Pancreas (tissue), 10 donors: ENCODE results near the gene CTDSPL. TPM values are rescaled to one million over a fixed set of nuclear protein-coding genes. Genes with fewer than 3 reads are reported as not detected.

Experiments
- ATAC-seq, 4 donors: fragments of 200-7000 bp; cut with Tn5 transposase; one replicate each; pipeline versions ENCODE4 v1.8.0 to v1.9.1; 2020; ENCODE audit warnings: mild to moderate bottlenecking in 4 of 4, moderate library complexity in 4 of 4
- DNase-seq, 6 donors: peaks; one replicate each; pipeline ENCODE4 v3.0.0-alpha.2; 2020
- FAIRE-seq: peaks from 2 replicates; lab custom pipeline; 2012; peaks lifted over from hg19 to GRCh38; lab: Jason Lieb, UNC
- H3K27ac ChIP-seq, 4 donors: fragments of 200-600 bp; sonication (generic); 1 replicate in 3 of 4; 2 replicates in 1 of 4; pipeline versions ENCODE4 v1.5.0 to v1.8.0; 2020
- H3K27me3 ChIP-seq, 4 donors: fragments of 200-600 bp; one replicate each; pipeline ENCODE4 v1.8.0; 2021
- H3K36me3 ChIP-seq, 3 donors: fragments of 200-600 bp; sonication (generic) in 1 of 3; one replicate each; pipeline versions ENCODE4 v1.5.0 to v1.8.0; 2020 to 2021
- H3K4me1 ChIP-seq, 3 donors: fragments of 200-600 bp; one replicate each; pipeline ENCODE4 v1.8.0; 2021
- H3K4me3 ChIP-seq, 4 donors: fragments of 200-600 bp; sonication (generic) in 2 of 4; one replicate each; pipeline versions ENCODE4 v1.5.0 to v1.8.0; 2020 to 2021
- H3K9me3 ChIP-seq, 4 donors: fragments of 200-600 bp; one replicate each; pipeline ENCODE4 v1.8.0; 2021
- WGBS, 2 donors: extraction: QIAGEN DNeasy Blood & Tissue Kit; methylation state at CpG; one replicate each; pipeline ENCODE4 v1.1.7; 2013; 5-methylcytosine and 5-hydroxymethylcytosine counted together
- intact Hi-C, 3 donors: fragments of 100-400 bp; cut with DNase I; formaldehyde crosslinking; loops; one replicate each; pipeline versions ENCODE4 v1.11.1 to v1.14.2; 2022
- polyA plus RNA-seq, 2 donors: library from polyadenylated mRNA; stranded (reverse); fragments of 200-250 nt; gene quantifications; one replicate each; pipeline ENCODE4 v1.2.3, GENCODE V29; 2013
- total RNA-seq, 6 donors: library from RNA; stranded (reverse); fragmentation: NEBNext Ultra II Directional in 4 of 6; extraction: Animal tissue kit (Norgen Biotek cat#: 25700) in 4 of 6; gene quantifications; one replicate each; pipeline versions ENCODE4 v1.2.1 to v1.2.4, GENCODE V29; 2021 to 2023
- TF ChIP-seq, protein P1 (sequence below), 4 donors: fragments of 200-600 bp; sonication (generic) in 3 of 4; IDR thresholded peaks; one replicate each; pipeline versions ENCODE4 v1.5.0 to v1.8.0; 2021; ENCODE audit warnings: antibody characterized with exemption in 4 of 4
- donor health status: healthy with polysubstance abuse.
- donor health status: DM: no; HTN: no; CAD: no; lungs with moderate emphysema.
- donor health status: DM: no; HTN: no; CAD: no.
- donor health status: control.
- donor health status: control.
- donor health status: Bipolar disorder and iron deficiency.
- donor health status: DM: yes; HTN: yes; CAD: no.
- donor health status: DM: no; HTN: no; CAD: no.
- donor health status: DM: no; HTN: no; CAD: no.
- donor health status: DM: yes; HTN: yes; CAD: no.

The CTDSPL gene
- total and polyA plus RNA-seq, 8 donors: 8.4 to 34.8 (median 15.4) TPM

DNA sequence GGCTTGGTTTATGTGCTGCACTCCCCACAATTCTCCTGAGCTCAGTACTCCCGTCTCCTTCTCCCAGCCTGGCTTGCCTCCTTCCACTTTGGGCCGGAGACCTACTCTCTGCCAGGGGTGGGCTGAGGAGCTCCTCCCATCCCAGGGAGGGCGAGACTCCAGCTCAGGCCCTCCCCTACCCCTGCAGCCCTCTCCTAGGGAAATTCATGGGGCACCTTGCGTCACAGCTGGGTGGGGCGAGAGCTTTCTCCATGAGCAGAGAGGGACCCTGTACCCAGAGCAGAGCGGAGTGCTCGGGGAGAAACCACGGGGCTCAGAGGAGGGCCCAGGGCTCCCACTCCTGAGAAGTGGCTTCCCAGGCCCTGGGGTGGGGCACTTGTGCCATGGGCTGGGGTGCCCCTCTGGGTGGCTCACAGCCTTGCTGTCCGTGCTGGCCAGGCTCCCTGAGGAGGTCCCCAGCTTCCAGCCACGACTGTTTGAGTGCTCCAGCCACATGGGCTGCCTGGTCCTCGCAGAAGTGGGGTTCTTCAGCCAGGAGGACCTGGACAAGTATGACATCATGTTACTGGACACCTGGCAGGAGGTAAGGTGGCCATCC, 142.2 kb downstream of the CTDSPL start:
- no peak for ATAC-seq
- Histone ChIP-seq H3K27me3 (no peaks in the 10 kb centered on the region), H3K9me3 (no peaks in the 10 kb centered on the region), H3K27ac (peak overlapping the region; percentile 55 to 84 (median 75)), H3K4me3 (no peak overlapping the region), H3K4me1 (peaks cover 10 to 22% (median 11%) of the 10 kb centered on the region in 3 donors), H3K36me3 (peaks cover 0 to 3% (median 0%) of the 10 kb centered on the region in 3 donors)
- 65 to 67% methylated on average over 8 to 11 of the region's 11 CpGs for WGBS, 2 donors
- FAIRE-seq: no peak
- TF ChIP-seq, protein P1, sequence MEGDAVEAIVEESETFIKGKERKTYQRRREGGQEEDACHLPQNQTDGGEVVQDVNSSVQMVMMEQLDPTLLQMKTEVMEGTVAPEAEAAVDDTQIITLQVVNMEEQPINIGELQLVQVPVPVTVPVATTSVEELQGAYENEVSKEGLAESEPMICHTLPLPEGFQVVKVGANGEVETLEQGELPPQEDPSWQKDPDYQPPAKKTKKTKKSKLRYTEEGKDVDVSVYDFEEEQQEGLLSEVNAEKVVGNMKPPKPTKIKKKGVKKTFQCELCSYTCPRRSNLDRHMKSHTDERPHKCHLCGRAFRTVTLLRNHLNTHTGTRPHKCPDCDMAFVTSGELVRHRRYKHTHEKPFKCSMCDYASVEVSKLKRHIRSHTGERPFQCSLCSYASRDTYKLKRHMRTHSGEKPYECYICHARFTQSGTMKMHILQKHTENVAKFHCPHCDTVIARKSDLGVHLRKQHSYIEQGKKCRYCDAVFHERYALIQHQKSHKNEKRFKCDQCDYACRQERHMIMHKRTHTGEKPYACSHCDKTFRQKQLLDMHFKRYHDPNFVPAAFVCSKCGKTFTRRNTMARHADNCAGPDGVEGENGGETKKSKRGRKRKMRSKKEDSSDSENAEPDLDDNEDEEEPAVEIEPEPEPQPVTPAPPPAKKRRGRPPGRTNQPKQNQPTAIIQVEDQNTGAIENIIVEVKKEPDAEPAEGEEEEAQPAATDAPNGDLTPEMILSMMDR (IDR thresholded peaks at IDR 0.05): no peak
- DNase-seq: peak in 3 of 6 donors; percentile 40 to 64 (median 58)
- intact Hi-C loops: no loop called here

DNA sequence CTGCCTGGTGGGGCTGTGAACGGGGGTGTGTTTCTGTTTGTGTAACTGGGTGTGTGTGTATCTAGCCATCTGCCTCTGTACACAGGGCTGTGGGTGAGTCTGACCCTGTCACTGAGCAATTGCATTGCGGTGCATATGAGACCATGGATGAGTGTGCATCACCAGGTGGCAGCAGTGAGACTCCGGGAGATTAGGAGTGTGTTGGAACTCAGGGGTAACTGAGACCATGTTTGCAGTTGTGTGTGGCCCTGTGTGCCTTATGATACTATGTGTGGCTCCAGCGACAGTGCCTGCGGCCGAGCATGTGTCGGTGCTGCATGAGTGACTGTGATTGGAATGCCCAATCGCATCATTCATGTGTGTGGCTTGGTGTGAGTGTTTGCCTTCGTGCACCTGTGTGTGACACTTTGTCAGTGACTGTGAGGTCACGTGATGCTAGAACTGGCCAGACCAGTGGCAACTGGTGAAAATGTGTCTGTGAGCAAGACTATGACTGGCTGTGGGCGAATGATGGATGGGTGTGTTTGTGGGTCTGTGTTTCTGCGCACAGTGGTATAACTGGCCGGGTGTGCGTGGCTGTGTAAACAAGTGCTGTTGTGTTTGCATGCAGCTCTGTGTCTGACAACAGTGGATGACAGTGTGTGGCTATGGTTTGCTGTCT, 142.9 kb downstream of the CTDSPL start:
- Histone ChIP-seq H3K27me3 (no peaks in the 10 kb centered on the region), H3K27ac (peak overlapping the region; percentile 55 to 84 (median 75)), H3K9me3 (no peaks in the 10 kb centered on the region), H3K4me1 (peaks cover 10 to 22% (median 11%) of the 10 kb centered on the region in 3 donors), H3K36me3 (peaks cover 0 to 3% (median 0%) of the 10 kb centered on the region in 3 donors), H3K4me3 (no peak overlapping the region)
- intact Hi-C loops: no loop called here
- TF ChIP-seq, protein P1 (IDR thresholded peaks at IDR 0.05): peak; percentile 23 to 51 (median 44)
- FAIRE-seq: no peak
- peak; percentile 64 to 84 (median 79) for DNase-seq
- peak; percentile 71 to 86 (median 82) for ATAC-seq
- WGBS, 2 donors: 12 to 21% methylated on average over 14 of the region's 14 CpGs

DNA sequence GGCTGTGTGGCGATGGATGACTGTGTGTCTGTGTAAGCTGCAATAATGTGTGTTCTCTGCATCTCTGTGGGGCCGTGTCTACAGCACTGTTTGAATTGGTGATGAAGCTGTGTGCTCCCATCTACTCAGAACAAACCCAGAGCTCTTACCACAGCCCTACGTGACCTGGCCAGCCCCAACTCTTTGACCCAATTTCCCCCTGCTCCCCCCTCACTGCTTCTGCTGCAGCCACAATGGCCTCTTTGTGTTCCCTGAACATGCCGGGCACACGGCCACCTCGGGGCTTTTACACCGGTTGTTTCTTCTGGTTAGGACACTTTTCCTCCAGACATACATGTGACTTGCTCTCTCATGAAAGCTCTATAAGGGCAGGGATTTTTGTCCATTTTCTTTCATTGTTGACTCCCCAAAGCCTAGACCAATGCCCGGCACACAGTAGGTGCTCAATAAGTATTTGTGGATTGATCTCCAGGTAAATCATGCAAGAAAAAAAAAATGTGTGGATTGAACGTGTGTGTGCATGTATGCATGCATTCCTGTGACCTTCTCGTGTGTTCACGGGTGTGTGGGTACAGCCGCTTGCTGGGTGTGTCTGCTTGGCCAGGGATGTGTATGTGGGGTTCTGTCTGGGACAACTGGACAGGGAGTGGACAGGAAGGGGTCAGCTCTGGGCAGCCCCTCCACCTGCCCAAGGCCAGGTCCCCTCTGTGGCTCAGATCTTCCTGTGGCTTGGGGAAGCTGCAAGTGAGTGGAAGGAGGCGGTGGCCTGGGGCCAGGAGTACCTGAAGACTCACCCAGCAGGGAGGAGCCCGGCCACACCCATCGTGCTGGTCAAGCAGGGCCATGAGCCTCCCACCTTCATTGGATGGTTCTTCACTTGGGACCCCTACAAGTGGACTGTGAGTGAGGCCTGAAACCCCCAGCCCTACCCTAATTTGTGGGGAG, 143.7 kb downstream of the CTDSPL start:
- H3K36me3 ChIP-seq: peaks cover 0 to 4% (median 3%) of the 10 kb centered on the region in 3 donors
- peak; percentile 64 to 74 (median 70) for DNase-seq
- H3K4me1 ChIP-seq: peaks cover 10 to 22% (median 11%) of the 10 kb centered on the region in 3 donors
- peak; percentile 51 to 65 (median 61) for ATAC-seq
- TF ChIP-seq, protein P1 (IDR thresholded peaks at IDR 0.05): no peak
- no peak overlapping the region for H3K4me3 ChIP-seq
- no peaks in the 10 kb centered on the region for H3K27me3 ChIP-seq
- WGBS, 2 donors: 50 to 57% methylated on average over 15 of the region's 15 CpGs
- intact Hi-C loops: no loop called here
- no peak for FAIRE-seq
- H3K27ac ChIP-seq: peak overlapping the region; percentile 55 to 84 (median 75)
- H3K9me3 ChIP-seq: no peaks in the 10 kb centered on the region

DNA sequence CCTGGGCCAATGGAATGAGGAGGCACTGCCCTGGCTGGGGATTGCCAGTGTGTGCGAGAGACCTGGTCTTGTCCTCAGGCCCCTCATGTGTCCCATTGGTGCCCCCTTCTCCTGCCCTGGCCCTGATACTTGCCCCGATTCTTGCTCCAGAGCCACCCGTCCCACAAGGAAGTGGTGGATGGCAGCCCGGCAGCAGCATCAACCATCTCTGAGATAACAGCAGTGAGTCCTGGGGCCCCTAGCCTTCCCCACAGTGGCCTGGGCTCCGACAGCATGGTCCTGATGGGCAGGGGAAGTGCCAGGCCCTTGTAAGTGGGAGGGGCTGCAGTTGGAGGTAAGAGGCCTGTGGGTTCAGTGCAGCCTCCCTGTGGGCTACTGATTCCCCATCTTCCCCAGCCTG, 144.4 kb downstream of the CTDSPL start:
- FAIRE-seq (no peak), ATAC-seq (no peak), DNase-seq (peak in 3 of 6 donors; percentile 20 to 50 (median 47))
- TF ChIP-seq, protein P1 (IDR thresholded peaks at IDR 0.05): no peak
- Histone ChIP-seq H3K4me1 (peaks cover 10 to 22% (median 11%) of the 10 kb centered on the region in 3 donors), H3K36me3 (peaks cover 0 to 11% (median 3%) of the 10 kb centered on the region in 3 donors), H3K27me3 (no peaks in the 10 kb centered on the region), H3K27ac (peak overlapping the region; percentile 32 to 84 (median 63)), H3K9me3 (no peaks in the 10 kb centered on the region), H3K4me3 (no peak overlapping the region)
- intact Hi-C loops: no loop called here
- 81 to 86% methylated on average over 5 of the region's 5 CpGs for WGBS, 2 donors
